Activated CD8-positive, alpha-beta T cell treated with anti-CD3 and anti-CD28 coated beads, Interleukin-2, amount 10 ng/mL, durations not matched to agents 7 days and 5 days (primary cell): ENCODE measurements around the gene CD2AP. TPM values are rescaled to one million over a fixed set of nuclear protein-coding genes. Genes with fewer than 3 reads are reported as not detected.

ENCODE experiments used
- ATAC-seq: fragments of 150-1000 bp; cut with Tn5 transposase; one replicate; pipeline ENCODE4 v1.10.0; 2021; ENCODE audit warnings: moderate library complexity
- CTCF ChIA-PET: fragments of 350-600 bp; sonication (Branson Sonifier 250); formaldehyde crosslinking; loops from one replicate; lab custom pipeline; 2021; ENCODE audit warnings: antibody characterized with exemption; lab: Charles Lee
- POLR2A ChIA-PET: fragments of 350-600 bp; sonication (Branson Sonifier 250); formaldehyde crosslinking; loops from one replicate; lab custom pipeline; 2021; ENCODE audit warnings: antibody characterized with exemption; lab: Charles Lee
- DNase-seq: peaks from one replicate; pipeline ENCODE4 v3.0.0-alpha.2; 2020
- H3K27ac Mint-ChIP-seq: one replicate; pipeline ENCODE4 v1.8.0; 2021; ENCODE audit warnings: mild to moderate bottlenecking, mixed read lengths
- H3K27me3 Mint-ChIP-seq: one replicate; pipeline ENCODE4 v1.8.0; 2021; ENCODE audit warnings: low read depth, mixed read lengths
- H3K36me3 Mint-ChIP-seq: one replicate; pipeline ENCODE4 v1.8.0; 2021; ENCODE audit warnings: low read depth, mixed read lengths
- H3K4me1 Mint-ChIP-seq: one replicate; pipeline ENCODE4 v1.8.0; 2021; ENCODE audit warnings: low read depth, mixed read lengths
- H3K4me3 Mint-ChIP-seq: one replicate; pipeline ENCODE4 v1.8.0; 2021; ENCODE audit warnings: mild to moderate bottlenecking, mixed read lengths
- H3K9me3 Mint-ChIP-seq: one replicate; pipeline ENCODE4 v1.8.0; 2022; ENCODE audit warnings: mixed read lengths; ENCODE audit not compliant: insufficient read depth
- total RNA-seq, 2 experiments: library from RNA; stranded (reverse); gene quantifications; one replicate each; pipeline ENCODE4 v1.2.3, GENCODE V29; 2021

Gene CD2AP
- total RNA-seq, 2 experiments from 2014 or later, result 38.8 to 39.2 TPM

DNA sequence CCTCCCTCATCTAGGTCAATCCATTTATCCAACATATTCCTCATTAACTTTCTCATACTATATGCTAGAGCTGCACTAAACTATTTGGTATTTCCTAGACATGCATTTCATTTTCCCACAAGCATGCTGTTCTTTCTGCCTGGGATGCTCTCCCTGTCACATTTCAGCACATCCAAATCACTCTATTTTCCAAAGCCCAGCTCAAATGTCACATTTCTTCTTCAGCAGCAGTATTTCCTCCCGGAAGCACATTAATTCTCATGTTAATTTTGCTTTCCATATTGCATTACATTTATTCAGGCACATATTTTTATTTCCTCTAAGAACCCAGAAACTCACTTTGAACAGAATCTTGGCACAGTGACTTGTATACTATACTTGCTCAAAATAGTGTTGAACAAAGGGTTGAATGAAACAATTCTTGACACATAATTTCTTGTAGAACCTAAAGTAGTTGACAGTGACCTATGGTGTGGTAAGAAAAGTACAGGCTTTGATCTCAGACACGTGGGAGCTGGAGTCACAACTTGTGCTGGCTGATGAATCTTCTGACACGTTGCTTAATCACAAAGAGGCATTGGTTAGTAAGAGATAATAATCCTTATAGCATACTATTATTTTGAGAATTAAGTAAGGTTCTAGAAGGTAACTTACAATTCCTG lies 30.8 kb upstream of the CD2AP start:
- Mint-ChIP-seq H3K4me3 (no peak overlapping the region), H3K36me3 (no peaks in the 10 kb centered on the region), H3K27ac (peak overlapping the region; percentile 2), H3K9me3 (no peaks in the 10 kb centered on the region), H3K27me3 (no peaks in the 10 kb centered on the region), H3K4me1 (peaks cover 10% of the 10 kb centered on the region)
- ChIA-PET POLR2A (no interaction called here), CTCF (no interaction called here)
- ATAC-seq (peak; percentile 55), DNase-seq (no peak)

DNA sequence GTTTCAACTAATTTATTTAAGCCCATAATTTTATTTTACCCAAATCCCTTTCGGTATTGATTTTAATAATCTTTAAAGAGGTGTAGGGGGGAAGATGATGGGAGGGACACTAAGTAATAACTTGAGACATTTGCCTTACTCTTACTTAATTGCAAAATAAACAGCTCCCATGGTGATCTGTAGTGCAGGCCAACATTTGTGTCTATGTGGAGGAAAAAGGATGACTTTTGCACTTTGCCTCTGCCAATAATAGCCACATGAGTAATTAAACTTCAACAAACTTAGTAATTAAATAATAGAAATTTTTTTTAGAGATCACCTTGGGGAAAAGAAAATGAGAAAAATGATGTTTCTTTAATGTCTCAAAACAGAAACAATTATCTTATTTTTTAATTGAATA lies 29.9 kb upstream of the CD2AP start:
- ATAC-seq (no peak), DNase-seq (no peak)
- H3K4me3 Mint-ChIP-seq, result no peak overlapping the region
- no peaks in the 10 kb centered on the region for H3K36me3 Mint-ChIP-seq
- peaks cover 10% of the 10 kb centered on the region for H3K4me1 Mint-ChIP-seq
- H3K9me3 Mint-ChIP-seq, result no peaks in the 10 kb centered on the region
- no peak overlapping the region for H3K27ac Mint-ChIP-seq
- ChIA-PET CTCF (no interaction called here), POLR2A (no interaction called here)
- no peaks in the 10 kb centered on the region for H3K27me3 Mint-ChIP-seq

- Mint-ChIP-seq H3K4me1 (peaks cover 15% of the 10 kb centered on the region), H3K36me3 (no peaks in the 10 kb centered on the region), H3K4me3 (no peak overlapping the region), H3K27ac (peak overlapping the region; percentile 10), H3K27me3 (peaks cover under 1% of the 10 kb centered on the region), H3K9me3 (no peaks in the 10 kb centered on the region)
- ChIA-PET CTCF (no interaction called here), POLR2A (no interaction called here)
- DNase-seq (no peak), ATAC-seq (no peak)
Observed at GRCh38 chr6:47451162-47451561, 26.4 kb upstream of the CD2AP start.

DNA sequence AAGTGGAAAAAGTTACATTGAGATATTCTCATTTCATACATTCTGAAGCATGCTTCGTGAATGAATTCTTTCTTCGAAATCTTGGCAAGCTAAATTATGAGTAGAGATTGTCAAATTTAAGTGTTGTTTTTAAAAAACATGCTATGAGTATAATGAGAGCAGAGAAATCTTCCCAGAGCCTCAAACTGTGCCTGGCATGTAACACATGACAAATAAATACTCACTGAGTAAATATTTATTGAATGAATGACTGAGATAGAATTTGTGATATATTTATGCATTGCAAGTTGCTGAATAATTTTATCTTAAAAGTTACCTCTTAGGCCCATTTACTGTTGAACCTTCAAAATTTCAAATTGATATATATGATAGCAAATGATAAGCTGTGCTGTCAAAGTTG lies 24.7 kb upstream of the CD2AP start:
- ATAC-seq (no peak), DNase-seq (no peak)
- ChIA-PET CTCF (no interaction called here), POLR2A (no interaction called here)
- no peaks in the 10 kb centered on the region for H3K36me3 Mint-ChIP-seq
- no peak overlapping the region for H3K4me3 Mint-ChIP-seq
- no peaks in the 10 kb centered on the region for H3K9me3 Mint-ChIP-seq
- H3K27me3 Mint-ChIP-seq, result peaks cover 3% of the 10 kb centered on the region
- no peak overlapping the region for H3K27ac Mint-ChIP-seq
- peaks cover 5% of the 10 kb centered on the region for H3K4me1 Mint-ChIP-seq

- H3K27me3 Mint-ChIP-seq, result peaks cover 3% of the 10 kb centered on the region
- no peak overlapping the region for H3K27ac Mint-ChIP-seq
- no peak overlapping the region for H3K4me3 Mint-ChIP-seq
- peaks cover 5% of the 10 kb centered on the region for H3K4me1 Mint-ChIP-seq
- DNase-seq (no peak), ATAC-seq (no peak)
- no peaks in the 10 kb centered on the region for H3K9me3 Mint-ChIP-seq
- H3K36me3 Mint-ChIP-seq, result no peaks in the 10 kb centered on the region
- ChIA-PET CTCF (no interaction called here), POLR2A (interaction anchor here (0.8 kb wide), 1 partner anchor 24 kb away, joined by 3 read pairs; the partner anchor contains the start of gene CD2AP)
Observed at GRCh38 chr6:47453372-47453936, 24.1 kb upstream of the CD2AP start.

GRCh38 chr6:47454713-47455396 lies 22.7 kb upstream of the CD2AP start:
- H3K9me3 Mint-ChIP-seq, result no peaks in the 10 kb centered on the region
- H3K27me3 Mint-ChIP-seq, result peaks cover 3% of the 10 kb centered on the region
- peaks cover 5% of the 10 kb centered on the region for H3K4me1 Mint-ChIP-seq
- H3K27ac Mint-ChIP-seq, result no peak overlapping the region
- H3K36me3 Mint-ChIP-seq, result no peaks in the 10 kb centered on the region
- ChIA-PET POLR2A (no interaction called here), CTCF (no interaction called here)
- ATAC-seq (no peak), DNase-seq (no peak)
- H3K4me3 Mint-ChIP-seq, result no peak overlapping the region

- CTCF ChIA-PET, result no interaction called here
- Mint-ChIP-seq H3K36me3 (no peaks in the 10 kb centered on the region), H3K9me3 (no peaks in the 10 kb centered on the region), H3K27me3 (peaks cover 3% of the 10 kb centered on the region), H3K4me3 (no peak overlapping the region), H3K27ac (no peak overlapping the region), H3K4me1 (peaks cover 5% of the 10 kb centered on the region)
- POLR2A ChIA-PET, result no interaction called here
- DNase-seq (no peak), ATAC-seq (no peak)
Observed at GRCh38 chr6:47455533-47456209, 21.9 kb upstream of the CD2AP start.

DNA sequence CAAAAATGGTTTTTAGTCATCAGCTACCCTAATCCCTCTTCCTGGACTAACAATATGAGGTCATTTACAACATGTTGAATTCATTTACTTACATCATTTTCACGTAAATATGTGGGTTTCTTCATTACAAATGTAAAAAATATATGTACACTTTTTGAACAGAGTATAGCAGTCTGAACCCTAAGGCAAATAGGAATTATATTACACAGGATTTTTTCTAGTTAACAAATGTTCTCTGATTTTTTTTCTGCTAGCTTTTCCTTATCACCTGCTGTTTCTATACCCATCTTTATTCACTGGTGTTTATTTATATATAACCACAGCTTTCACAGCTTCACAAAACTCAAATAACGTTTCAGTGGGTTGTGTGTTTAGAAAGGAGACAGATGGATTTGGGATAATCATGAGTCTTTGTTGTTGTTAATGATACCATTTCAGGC lies 21.0 kb upstream of the CD2AP start:
- ChIA-PET CTCF (interaction anchor here (1.2 kb wide), 1 partner anchor 41 kb away, joined by 4 read pairs; no protein-coding TSS in a partner anchor), POLR2A (interaction anchor here (1.9 kb wide), 1 partner anchor 21 kb away, joined by 4 read pairs; the partner anchor contains the start of gene CD2AP)
- Mint-ChIP-seq H3K4me1 (peaks cover 5% of the 10 kb centered on the region), H3K27ac (no peak overlapping the region), H3K4me3 (no peak overlapping the region), H3K9me3 (no peaks in the 10 kb centered on the region), H3K27me3 (peaks cover 4% of the 10 kb centered on the region), H3K36me3 (no peaks in the 10 kb centered on the region)
- no peak for ATAC-seq
- no peak for DNase-seq

- CTCF ChIA-PET, result interaction anchor here (1.2 kb wide), 1 partner anchor 42 kb away, joined by 4 read pairs; no protein-coding TSS in a partner anchor
- Mint-ChIP-seq H3K27me3 (peaks cover 8% of the 10 kb centered on the region), H3K4me3 (no peak overlapping the region), H3K9me3 (no peaks in the 10 kb centered on the region), H3K36me3 (no peaks in the 10 kb centered on the region), H3K27ac (no peak overlapping the region), H3K4me1 (peaks cover 5% of the 10 kb centered on the region)
- no peak for ATAC-seq
- POLR2A ChIA-PET, result interaction anchor here (1.9 kb wide), 1 partner anchor 20 kb away, joined by 4 read pairs; the partner anchor contains the start of gene CD2AP
- no peak for DNase-seq
Observed at GRCh38 chr6:47457370-47457769, 20.2 kb upstream of the CD2AP start.

GRCh38 chr6:47464052-47464451 lies 13.5 kb upstream of the CD2AP start:
- ATAC-seq (no peak), DNase-seq (no peak)
- Mint-ChIP-seq H3K4me1 (no peaks in the 10 kb centered on the region), H3K4me3 (no peak overlapping the region), H3K27ac (no peak overlapping the region), H3K9me3 (no peaks in the 10 kb centered on the region), H3K27me3 (peaks cover 24% of the 10 kb centered on the region), H3K36me3 (no peaks in the 10 kb centered on the region)
- ChIA-PET CTCF (no interaction called here), POLR2A (no interaction called here)

- no peaks in the 10 kb centered on the region for H3K9me3 Mint-ChIP-seq
- DNase-seq, result no peak
- POLR2A ChIA-PET, result no interaction called here
- no peaks in the 10 kb centered on the region for H3K4me1 Mint-ChIP-seq
- no peak for ATAC-seq
- H3K36me3 Mint-ChIP-seq, result no peaks in the 10 kb centered on the region
- CTCF ChIA-PET, result no interaction called here
- peaks cover 28% of the 10 kb centered on the region for H3K27me3 Mint-ChIP-seq
- H3K4me3 Mint-ChIP-seq, result no peak overlapping the region
- no peak overlapping the region for H3K27ac Mint-ChIP-seq
Observed at GRCh38 chr6:47465117-47465516, 12.5 kb upstream of the CD2AP start.
